ENCODE data around the gene CTAGE1. TPM values are rescaled to one million over a fixed set of nuclear protein-coding genes. Genes with fewer than 3 reads are reported as not detected.

The CTAGE1 gene
- total and polyA plus RNA-seq, 2 experiments from 2014 or later: not detected

DNA sequence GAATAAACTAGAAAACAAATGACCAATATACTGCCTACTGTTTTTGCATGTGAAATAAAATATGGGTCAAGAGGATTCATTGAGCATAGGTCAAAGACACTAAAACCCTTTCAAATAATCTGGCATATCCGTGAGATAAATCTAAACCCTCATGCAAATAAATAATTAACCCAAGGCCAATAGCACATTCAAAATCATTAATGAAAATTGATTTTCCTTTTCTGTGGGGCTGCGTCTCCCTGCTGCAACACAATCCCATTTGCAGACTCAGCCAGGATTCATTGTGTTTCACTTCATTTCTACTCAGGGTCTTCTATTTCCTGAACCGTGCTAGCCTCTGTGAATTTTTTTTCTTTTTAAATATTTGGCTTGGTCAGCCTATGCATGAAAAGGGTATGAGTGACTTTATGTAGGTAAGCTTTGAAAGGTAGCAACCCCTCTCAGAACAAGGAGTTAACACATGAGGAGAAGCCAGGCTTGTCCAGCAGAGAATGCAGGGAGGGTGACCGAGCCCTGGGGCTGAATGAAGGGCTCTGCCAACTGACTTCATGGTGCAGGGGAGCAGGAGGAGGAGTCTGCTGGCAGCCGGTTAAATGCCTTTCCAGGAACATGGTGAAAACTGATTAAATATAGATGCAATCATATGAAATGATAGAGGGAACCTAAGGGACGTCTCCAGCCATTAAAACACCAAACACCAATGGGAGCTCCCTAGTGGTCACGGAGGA is 10.3 kb upstream of the CTAGE1 start:
- Histone ChIP-seq H3K36me3 (no peaks in the 10 kb centered on the region), H3K4me3 (no peak overlapping the region), H3K27me3 (no peaks in the 10 kb centered on the region), H3K9me3 (ENCODE audit: low read depth) (no peaks in the 10 kb centered on the region), H3K4me1 (ENCODE audit: low read depth) (no peaks in the 10 kb centered on the region), H3K27ac (no peak overlapping the region)
- no peak for DNase-seq (ENCODE audit: low read depth in 1 of 2, low spot score in 1 of 2)
- no peak for TF ChIP-seq CTCF (IDR thresholded peaks at IDR 0.05; ENCODE audit: low read depth, low read length)

- H3K27me3 ChIP-seq: no peaks in the 10 kb centered on the region
- no peaks in the 10 kb centered on the region for H3K9me3 ChIP-seq (ENCODE audit: low read depth)
- no peak for TF ChIP-seq CTCF (IDR thresholded peaks at IDR 0.05; ENCODE audit: low read depth, low read length)
- no peak overlapping the region for H3K4me3 ChIP-seq
- DNase-seq (ENCODE audit: low read depth in 1 of 2, low spot score in 1 of 2): peak in 1 of 2 donors; percentile 56
- no peaks in the 10 kb centered on the region for H3K4me1 ChIP-seq (ENCODE audit: low read depth)
- H3K27ac ChIP-seq: no peak overlapping the region
- no peaks in the 10 kb centered on the region for H3K36me3 ChIP-seq
Measured at GRCh38 chr18:22424565-22424963, 6.8 kb upstream of the CTAGE1 start.

- no peak for TF ChIP-seq CTCF (IDR thresholded peaks at IDR 0.05; ENCODE audit: low read depth, low read length)
- H3K27me3 ChIP-seq: no peaks in the 10 kb centered on the region
- DNase-seq (ENCODE audit: low read depth in 1 of 2, low spot score in 1 of 2): no peak
- H3K36me3 ChIP-seq: no peaks in the 10 kb centered on the region
- no peaks in the 10 kb centered on the region for H3K4me1 ChIP-seq (ENCODE audit: low read depth)
- no peak overlapping the region for H3K27ac ChIP-seq
- H3K9me3 ChIP-seq (ENCODE audit: low read depth): no peaks in the 10 kb centered on the region
- H3K4me3 ChIP-seq: no peak overlapping the region
Measured at GRCh38 chr18:22423878-22424564, 6.3 kb upstream of the CTAGE1 start.

DNA sequence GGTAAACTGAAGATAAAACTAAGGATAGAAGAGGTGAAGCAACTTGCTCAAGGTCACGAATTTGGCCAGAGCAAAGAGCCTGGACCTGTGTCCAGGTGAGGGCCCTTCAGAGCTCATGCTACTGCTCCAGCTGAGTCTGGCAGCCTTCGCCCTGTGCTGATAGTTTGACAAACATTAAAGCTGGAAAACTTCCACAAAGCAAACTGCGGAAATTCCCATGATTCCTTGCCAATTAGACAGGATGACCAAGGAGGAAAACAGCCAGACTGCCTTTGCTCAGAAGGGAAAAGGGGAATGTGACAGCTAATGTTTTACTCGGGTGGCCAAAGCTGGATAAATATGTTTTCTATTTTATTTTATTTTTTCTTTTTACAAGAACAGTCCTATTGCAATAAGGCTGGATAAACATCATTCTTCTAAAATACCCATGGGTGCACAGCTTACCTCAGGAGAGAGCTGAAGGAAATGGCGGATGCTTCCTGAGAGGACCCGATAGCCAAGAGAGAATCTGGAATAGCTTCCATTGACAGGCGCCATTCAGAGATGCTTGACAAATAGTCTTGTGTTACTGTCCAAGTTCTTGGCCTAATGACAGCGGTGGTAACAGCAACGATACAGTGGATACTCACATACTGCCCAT is 5.3 kb upstream of the CTAGE1 start:
- Histone ChIP-seq H3K4me3 (no peak overlapping the region), H3K9me3 (ENCODE audit: low read depth) (no peaks in the 10 kb centered on the region), H3K27me3 (no peaks in the 10 kb centered on the region), H3K4me1 (ENCODE audit: low read depth) (no peaks in the 10 kb centered on the region), H3K27ac (no peak overlapping the region), H3K36me3 (no peaks in the 10 kb centered on the region)
- no peak for TF ChIP-seq CTCF (IDR thresholded peaks at IDR 0.05; ENCODE audit: low read depth, low read length)
- DNase-seq (ENCODE audit: low read depth in 1 of 2, low spot score in 1 of 2): peak in 1 of 2 donors; percentile 76

GRCh38 chr18:22420652-22421051 is 2.9 kb upstream of the CTAGE1 start:
- DNase-seq (ENCODE audit: low read depth in 1 of 2, low spot score in 1 of 2): no peak
- Histone ChIP-seq H3K36me3 (no peaks in the 10 kb centered on the region), H3K4me1 (ENCODE audit: low read depth) (no peaks in the 10 kb centered on the region), H3K27ac (no peak overlapping the region), H3K9me3 (ENCODE audit: low read depth) (no peaks in the 10 kb centered on the region), H3K4me3 (no peak overlapping the region), H3K27me3 (no peaks in the 10 kb centered on the region)
- TF ChIP-seq CTCF (IDR thresholded peaks at IDR 0.05; ENCODE audit: low read depth, low read length): no peak
